ENCODE measurements around the gene FGR. TPM values are rescaled to one million over a fixed set of nuclear protein-coding genes. Genes with fewer than 3 reads are reported as not detected.
"Not testable (repeated sequence)": the region's sequence is repeated elsewhere in the genome, so short reads cannot be mapped to it uniquely, and the experiment has no call there.

Gene FGR
- total RNA-seq, 1 donor from 2014 or later, result 15.3 TPM

- DNase-seq (ENCODE audit: low spot score) (peak; percentile 74), ATAC-seq (peak; percentile 73)
- intact Hi-C loops (cut with DNase I), result no loop called here
These were observed 8.8 kb upstream of the FGR start for GRCh38 chr1:27643600-27644368.

GRCh38 chr1:27640514-27640913 is 5.5 kb upstream of the FGR start:
- DNase-seq (ENCODE audit: low spot score); ATAC-seq; intact Hi-C loops (cut with DNase I): not testable (repeated sequence)

- intact Hi-C loops (cut with DNase I), result no loop called here
- ATAC-seq, result no peak
These were observed 3.8 kb upstream of the FGR start for GRCh38 chr1:27638805-27639204.

GRCh38 chr1:27638047-27638734 is 3.2 kb upstream of the FGR start:
- intact Hi-C loops (cut with DNase I), result no loop called here
- no peak for DNase-seq (ENCODE audit: low spot score)

More at GRCh38 chr1:27638805-27639204, 3.8 kb upstream of the FGR start:
- DNase-seq (ENCODE audit: low spot score), result no peak

GRCh38 chr1:27635396-27636142 is 584 bp upstream of the FGR start:
- DNase-seq (ENCODE audit: low spot score), result no peak
- intact Hi-C loops (cut with DNase I), result no loop called here
- no peak for ATAC-seq

More at GRCh38 chr1:27638047-27638734, 3.2 kb upstream of the FGR start:
- no peak for ATAC-seq

GRCh38 chr1:27634177-27634984 is 604 bp downstream of the FGR start:
- intact Hi-C loops (cut with DNase I), result no loop called here
- DNase-seq (ENCODE audit: low spot score) (no peak), ATAC-seq (peak; percentile 53)

- intact Hi-C loops (cut with DNase I), result no loop called here
- no peak for DNase-seq (ENCODE audit: low spot score)
These were observed 1.3 kb downstream of the FGR start for GRCh38 chr1:27633640-27634176.

GRCh38 chr1:27633298-27633610 is 1.7 kb downstream of the FGR start:
- ATAC-seq, result no peak
- intact Hi-C loops (cut with DNase I), result no loop called here
- no peak for DNase-seq (ENCODE audit: low spot score)

More at GRCh38 chr1:27633640-27634176, 1.3 kb downstream of the FGR start:
- no peak for ATAC-seq

- no peak for ATAC-seq
- intact Hi-C loops (cut with DNase I), result no loop called here
These were observed 2.3 kb downstream of the FGR start for GRCh38 chr1:27632387-27633297.

GRCh38 chr1:27630859-27631491 is 4.0 kb downstream of the FGR start:
- intact Hi-C loops (cut with DNase I), result no loop called here
- peak; percentile 35 for ATAC-seq
- DNase-seq (ENCODE audit: low spot score), result no peak

More at GRCh38 chr1:27632387-27633297, 2.3 kb downstream of the FGR start:
- DNase-seq (ENCODE audit: low spot score), result no peak

- ATAC-seq, result no peak
- no peak for DNase-seq (ENCODE audit: low spot score)
- intact Hi-C loops (cut with DNase I), result no loop called here
These were observed 6.3 kb downstream of the FGR start for GRCh38 chr1:27628712-27629111.

- ATAC-seq; DNase-seq (ENCODE audit: low spot score); intact Hi-C loops (cut with DNase I): not testable (repeated sequence)
These were observed 7.3 kb downstream of the FGR start for GRCh38 chr1:27627733-27628132.

GRCh38 chr1:27627061-27627460 is 7.9 kb downstream of the FGR start:
- no peak for ATAC-seq

GRCh38 chr1:27626031-27626935 is 8.7 kb downstream of the FGR start:
- no peak for DNase-seq (ENCODE audit: low spot score)

More at GRCh38 chr1:27627061-27627460, 7.9 kb downstream of the FGR start:
- no peak for DNase-seq (ENCODE audit: low spot score)
- intact Hi-C loops (cut with DNase I), result no loop called here

GRCh38 chr1:27624467-27625178 is 10.4 kb downstream of the FGR start:
- intact Hi-C loops (cut with DNase I), result no loop called here
- ATAC-seq (no peak), DNase-seq (ENCODE audit: low spot score) (no peak)

More at GRCh38 chr1:27626031-27626935, 8.7 kb downstream of the FGR start:
- no peak for ATAC-seq
- intact Hi-C loops (cut with DNase I), result no loop called here

Data from sciatic nerve (tissue), 2 donors.